GM19023 (cell line): ENCODE measurements around the gene SGO1.
"Not testable (repeated sequence)": the region's sequence is repeated elsewhere in the genome, so short reads cannot be mapped to it uniquely, and the experiment has no call there.

Experiments used
- ATAC-seq: cut with Tn5 transposase; IDR thresholded peaks from one replicate; pipeline ENCODE4 v1.9.1; 2021; ENCODE audit warnings: mild to moderate bottlenecking, moderate library complexity; ENCODE audit not compliant: unreplicated experiment

SGO1 gene

GRCh38 chr3:20185679-20186599, at the start of gene SGO1:
SGO1 (minus strand) TSS chr3:20186206; CDS start chr3:20184027, 2,179 bp downstream.
- peak; percentile 97 for ATAC-seq

DNA sequence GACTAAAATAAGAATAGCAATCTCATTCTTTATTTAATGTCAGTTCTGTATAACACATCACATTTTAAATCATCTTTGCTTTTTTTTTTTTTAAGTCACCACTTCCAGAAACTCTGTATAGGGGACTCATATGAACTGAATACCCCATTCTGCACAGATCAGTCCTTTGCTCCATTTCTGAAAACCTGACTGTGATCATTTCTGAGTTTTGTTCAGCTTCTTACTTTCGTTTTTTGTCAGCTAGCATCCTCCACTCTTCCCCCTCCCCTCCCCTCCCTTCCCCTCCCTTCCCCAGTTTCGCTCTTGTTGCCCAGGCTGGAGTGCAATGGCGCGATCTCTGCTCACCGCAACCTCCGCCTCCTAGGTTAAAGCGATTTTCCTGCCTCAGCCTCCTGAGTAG, 49.8 kb upstream of the SGO1 start:
- no peak for ATAC-seq

- no peak for ATAC-seq
Measured at GRCh38 chr3:20232906-20233780, 47.1 kb upstream of the SGO1 start.

DNA sequence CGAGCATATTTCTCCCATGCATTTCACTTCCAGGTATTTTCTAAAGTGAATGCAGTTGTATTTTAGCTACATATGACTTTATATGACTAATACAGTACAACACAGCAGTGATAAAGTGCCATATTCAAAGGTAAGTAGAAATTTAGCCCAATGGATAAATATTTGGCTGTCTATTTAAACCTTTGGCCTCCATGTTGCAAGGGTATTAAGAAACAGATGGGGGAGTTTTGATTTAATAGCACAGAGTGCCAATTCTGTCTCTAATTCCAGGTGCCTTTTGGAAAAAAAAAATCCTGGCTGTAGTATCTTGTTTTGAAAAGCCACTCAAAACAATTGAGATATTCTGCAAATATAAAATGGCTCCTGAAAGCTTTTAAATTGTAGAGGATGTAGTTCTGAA, 44.9 kb upstream of the SGO1 start:
- no peak for ATAC-seq

- ATAC-seq = no peak
Measured at GRCh38 chr3:20225769-20226168, 39.8 kb upstream of the SGO1 start.

DNA sequence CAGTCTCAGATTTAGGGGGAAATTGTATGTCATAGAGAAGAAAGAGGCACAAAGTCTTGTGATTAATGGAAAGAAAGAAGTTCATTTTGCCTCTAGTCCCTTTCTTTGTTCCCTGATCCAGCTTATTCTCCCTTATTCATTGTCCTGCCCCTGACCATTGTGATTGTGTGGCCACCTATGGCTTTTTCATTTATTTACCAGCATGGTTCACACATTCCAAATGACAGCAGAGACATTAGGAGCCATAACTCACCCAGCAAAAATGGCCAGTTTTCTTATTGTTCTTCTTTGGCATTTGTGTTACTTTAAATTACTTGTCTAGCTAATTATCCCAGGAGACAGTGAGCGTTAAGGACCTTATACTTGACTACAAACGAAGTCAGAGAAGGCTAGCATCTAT, 36.3 kb upstream of the SGO1 start:
- no peak for ATAC-seq

DNA sequence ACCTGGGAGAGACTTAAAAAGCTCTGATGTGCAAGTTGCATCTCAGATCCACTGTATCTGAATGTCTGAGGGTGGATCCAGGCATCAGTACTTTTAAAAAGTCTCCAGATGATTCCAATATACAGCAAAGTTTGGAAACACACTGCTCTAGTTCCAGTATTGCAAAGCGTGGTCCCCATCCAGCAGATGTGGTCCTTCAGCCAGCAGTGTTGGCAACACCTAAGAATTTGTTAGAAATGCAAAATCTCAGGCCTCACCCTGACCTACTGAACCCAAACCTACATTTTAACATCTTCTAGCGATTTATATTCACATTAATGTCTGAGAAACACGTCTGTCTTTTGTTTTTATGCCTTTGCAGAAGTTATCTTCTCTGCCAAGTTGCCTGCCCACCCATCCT, 32.2 kb upstream of the SGO1 start:
- ATAC-seq = no peak

- ATAC-seq = no peak
Measured at GRCh38 chr3:20215636-20216035, 29.6 kb upstream of the SGO1 start.

DNA sequence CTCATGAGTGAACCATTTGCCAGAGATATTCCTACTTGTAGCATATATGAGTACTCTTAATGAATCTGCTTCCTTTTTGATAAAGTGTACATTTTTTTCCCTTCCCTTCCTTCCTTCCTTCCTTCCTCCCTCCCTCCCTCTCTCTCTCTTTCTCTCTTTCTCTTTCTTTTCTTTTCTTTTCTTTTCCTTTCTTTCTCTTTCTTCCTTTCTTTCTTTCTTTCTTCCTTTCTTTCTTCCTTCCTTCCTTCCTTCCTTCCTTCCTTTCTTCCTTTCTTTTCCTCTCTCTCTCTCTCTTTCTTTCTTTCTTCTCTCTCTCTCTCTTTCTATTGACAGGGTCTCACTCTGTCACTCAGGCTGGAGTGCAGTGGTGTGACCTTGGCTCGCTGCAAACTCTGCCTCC, 27.5 kb upstream of the SGO1 start:
- ATAC-seq = not testable (repeated sequence)

- ATAC-seq = not testable (repeated sequence)
Measured at GRCh38 chr3:20207945-20208344, 21.9 kb upstream of the SGO1 start.

DNA sequence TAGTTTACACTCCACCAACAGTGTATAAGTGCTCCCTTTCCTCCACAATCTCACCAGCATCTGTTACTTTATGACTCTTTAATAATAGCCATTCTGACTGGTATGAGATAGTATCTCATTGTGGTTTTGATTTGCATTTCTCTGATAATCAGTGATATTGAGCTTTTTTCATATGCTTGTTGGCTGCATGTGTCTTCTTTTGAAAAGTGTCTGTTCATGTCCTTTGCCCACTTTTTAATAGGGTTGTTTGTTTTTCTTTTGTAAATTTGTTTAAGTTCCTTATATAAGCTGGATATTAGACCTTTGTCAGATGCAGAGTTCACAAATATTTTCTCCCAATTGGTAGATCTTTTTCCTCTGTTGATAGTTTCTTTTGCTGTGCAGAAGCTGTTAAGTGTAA, 19.9 kb upstream of the SGO1 start:
- not testable (repeated sequence) for ATAC-seq

- no peak for ATAC-seq
Measured at GRCh38 chr3:20201143-20201542, 15.1 kb upstream of the SGO1 start.

GRCh38 chr3:20197775-20198174, 11.8 kb upstream of the SGO1 start:
- ATAC-seq = no peak

DNA sequence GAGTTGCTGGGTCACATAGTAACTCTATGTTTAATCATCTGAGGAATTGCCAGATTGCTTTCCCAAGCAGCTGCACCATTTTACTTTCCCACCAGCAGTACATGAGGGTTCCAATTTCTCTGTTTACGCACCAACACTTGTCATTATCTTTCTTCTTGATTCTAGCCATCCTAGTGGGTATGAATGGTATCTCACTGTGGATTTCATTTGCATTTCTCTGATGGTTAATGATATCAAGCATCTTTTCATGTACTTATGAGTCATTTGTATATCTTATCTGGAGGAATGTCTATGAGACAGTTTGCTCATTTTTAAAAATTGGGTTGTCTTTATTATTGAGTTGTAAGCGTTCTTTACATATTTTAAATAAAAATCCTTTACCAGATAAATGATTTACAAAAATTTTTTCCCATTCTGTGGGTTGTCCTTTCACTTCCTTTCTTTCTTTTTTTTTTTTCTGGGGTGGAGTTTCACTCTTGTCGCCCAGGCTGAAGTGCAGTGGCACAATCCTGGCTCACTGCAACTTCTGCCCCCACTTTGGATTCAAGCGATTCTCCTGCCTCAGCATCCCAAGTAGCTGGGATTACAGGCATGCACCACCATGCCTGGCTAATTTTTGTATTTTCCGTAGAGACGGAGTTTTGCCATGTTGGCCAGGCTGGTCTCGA, 8.9 kb upstream of the SGO1 start:
- ATAC-seq = no peak

DNA sequence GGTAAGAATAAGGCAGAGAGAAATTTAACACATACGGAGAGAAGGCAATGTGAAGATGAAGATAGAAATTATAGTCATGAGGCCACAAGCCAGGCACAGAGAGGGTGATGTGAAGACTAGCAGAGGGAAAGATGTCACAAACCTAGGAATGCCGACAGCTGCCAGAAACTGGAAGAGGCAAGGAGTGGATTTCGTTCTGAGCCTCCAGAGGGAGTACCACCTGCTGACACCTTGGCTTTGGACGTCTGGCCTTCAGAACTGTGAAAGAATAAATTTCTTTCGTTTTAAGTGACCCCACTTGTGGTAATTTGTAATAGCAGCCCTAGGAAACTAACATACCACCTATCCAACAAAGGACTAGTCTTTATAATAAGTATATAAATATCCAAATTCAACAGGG, 5.0 kb upstream of the SGO1 start:
- no peak for ATAC-seq

DNA sequence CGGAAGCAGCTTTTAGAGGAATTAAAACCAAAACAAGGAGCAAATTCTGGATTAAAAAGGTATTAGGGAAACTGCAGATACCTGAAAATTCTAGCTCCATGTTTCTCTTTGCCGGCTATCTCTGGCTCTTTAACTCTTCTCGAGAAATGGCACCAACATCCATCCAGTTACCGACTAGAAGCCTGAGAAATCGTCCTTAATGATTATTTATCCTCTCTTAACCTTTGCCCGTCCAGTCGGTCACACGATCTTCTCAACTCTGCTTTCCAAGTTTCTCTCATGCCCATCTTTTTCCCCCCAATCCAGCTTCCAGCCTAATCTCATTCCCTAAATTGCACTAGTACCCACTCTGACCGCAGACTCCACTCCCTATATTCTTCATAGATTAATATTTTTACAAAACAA, 596 bp upstream of the SGO1 start:
- ATAC-seq = peak; percentile 6

- peak; percentile 1 for ATAC-seq
Measured at GRCh38 chr3:20185331-20185678, 701 bp downstream of the SGO1 start.

DNA sequence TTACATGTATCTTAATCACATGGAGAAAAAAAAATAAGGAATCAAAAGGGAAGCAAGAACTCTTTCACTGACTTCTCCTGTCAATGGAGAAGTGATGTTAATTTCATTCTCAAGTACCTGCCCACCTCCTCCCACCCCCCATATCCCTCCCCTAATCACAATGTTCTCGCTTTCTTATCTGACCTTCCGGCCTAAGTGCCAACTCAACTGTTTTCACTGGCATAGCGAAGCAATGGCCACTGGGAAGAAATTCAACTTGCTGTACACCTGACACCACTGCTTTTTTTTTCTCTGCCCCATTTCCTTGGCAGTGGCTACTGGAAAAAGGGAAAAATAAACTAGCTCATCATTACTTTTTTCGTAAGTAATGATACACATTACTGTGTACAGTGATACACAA, 3.8 kb downstream of the SGO1 start:
- no peak for ATAC-seq

DNA sequence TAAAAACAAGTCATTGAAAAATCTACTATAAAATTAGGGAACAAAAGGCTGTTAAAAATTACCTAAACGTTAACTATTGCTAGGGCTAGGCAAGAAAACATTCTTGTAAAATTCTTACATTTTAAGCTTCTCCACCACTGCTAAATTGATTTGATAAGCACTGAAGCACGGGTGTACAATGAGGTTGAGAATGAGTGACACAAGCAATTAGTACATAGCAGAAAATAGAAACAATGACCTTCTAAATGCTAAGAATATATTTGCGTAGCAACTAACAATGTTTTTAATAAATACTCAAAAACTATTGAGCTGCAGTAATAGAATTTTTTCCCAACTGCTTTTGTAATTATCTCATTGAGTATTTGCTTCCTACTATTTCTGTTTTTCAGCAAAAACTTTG, 4.7 kb downstream of the SGO1 start:
- ATAC-seq = no peak

DNA sequence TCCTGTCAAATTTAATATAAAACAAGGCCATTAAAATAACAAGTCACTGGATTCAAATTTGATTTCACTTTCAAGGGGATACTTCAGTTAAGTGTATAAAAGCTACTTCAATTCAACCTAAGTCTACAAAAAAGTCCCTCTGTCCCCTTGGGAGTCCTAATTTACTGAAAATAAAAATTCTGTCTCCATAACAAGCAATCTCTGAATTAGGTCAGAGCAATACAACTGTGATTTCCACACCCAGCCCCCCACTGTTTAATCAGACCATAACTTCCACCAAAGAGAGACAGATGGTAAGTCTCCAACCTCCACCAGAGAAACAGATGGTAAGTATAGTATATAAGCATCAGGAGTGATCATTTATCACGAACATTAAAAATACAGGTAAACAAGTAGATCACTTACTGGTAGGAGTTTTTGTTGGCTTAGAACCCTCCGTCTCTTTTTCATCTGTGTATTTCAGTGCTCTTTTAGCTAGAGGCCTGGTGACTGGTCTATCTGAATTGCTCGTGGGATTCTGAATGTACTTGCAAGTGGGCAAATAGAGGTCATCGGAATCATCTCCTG, 12.1 kb downstream of the SGO1 start:
- ATAC-seq = no peak

DNA sequence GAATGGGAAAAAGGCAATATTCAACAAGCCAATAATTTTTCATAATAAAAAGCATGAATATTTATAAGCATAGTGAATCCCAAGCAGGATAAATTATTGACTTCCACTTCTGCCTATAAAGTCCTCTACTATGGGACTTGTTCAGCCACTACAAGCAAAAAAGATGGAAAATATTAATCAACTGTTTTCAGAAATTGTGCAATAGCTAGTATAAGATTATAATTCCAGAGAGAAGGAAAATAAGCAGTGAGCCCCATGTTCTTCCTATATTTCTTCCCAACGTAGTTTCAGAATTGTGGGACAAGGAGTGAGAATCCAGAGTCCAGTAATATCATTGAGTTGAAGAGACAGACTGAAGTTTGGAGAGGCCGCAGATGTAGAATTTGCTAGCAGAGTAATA, 24.3 kb downstream of the SGO1 start:
- ATAC-seq = no peak
